T-helper 1 cell treated with Interleukin-12 subunit alpha and Interleukin-12 subunit beta and Interleukin-4 antibody, amounts not matched to agents 30 μg/mL and 1 μg/mL, for 36 hours (primary cell): ENCODE data around the gene RGS6.

Experiments
- H3K27ac Mint-ChIP-seq: one replicate; pipeline ENCODE4 v1.8.0; 2021; ENCODE audit warnings: mild to moderate bottlenecking, mixed read lengths
- H3K27me3 Mint-ChIP-seq: one replicate; pipeline ENCODE4 v1.8.0; 2021; ENCODE audit warnings: low read depth, mixed read lengths
- H3K36me3 Mint-ChIP-seq: one replicate; pipeline ENCODE4 v1.8.0; 2021; ENCODE audit warnings: low read depth, mixed read lengths
- H3K4me1 Mint-ChIP-seq: one replicate; pipeline ENCODE4 v1.8.0; 2021; ENCODE audit warnings: low read depth, mixed read lengths
- H3K4me3 Mint-ChIP-seq: one replicate; pipeline ENCODE4 v1.8.0; 2021; ENCODE audit warnings: mild to moderate bottlenecking, moderate library complexity, mixed read lengths
- H3K9me3 Mint-ChIP-seq: one replicate; pipeline ENCODE4 v1.8.0; 2021; ENCODE audit warnings: mixed read lengths

RGS6 gene

GRCh38 chr14:71964716-71965115 lies 32.5 kb downstream of the RGS6 start:
- no peaks in the 10 kb centered on the region for H3K36me3 Mint-ChIP-seq

GRCh38 chr14:71966528-71966927 lies 34.3 kb downstream of the RGS6 start:
- peaks cover 7% of the 10 kb centered on the region for H3K27me3 Mint-ChIP-seq

More at GRCh38 chr14:71964716-71965115, 32.5 kb downstream of the RGS6 start:
- Mint-ChIP-seq H3K4me1 (no peaks in the 10 kb centered on the region), H3K9me3 (peaks cover 5% of the 10 kb centered on the region), H3K4me3 (no peak overlapping the region), H3K27ac (no peak overlapping the region), H3K27me3 (peaks cover 7% of the 10 kb centered on the region)

GRCh38 chr14:71967704-71968103 lies 35.5 kb downstream of the RGS6 start:
- H3K4me1 Mint-ChIP-seq: no peaks in the 10 kb centered on the region
- no peak overlapping the region for H3K4me3 Mint-ChIP-seq
- H3K27me3 Mint-ChIP-seq: peaks cover 7% of the 10 kb centered on the region
- no peaks in the 10 kb centered on the region for H3K36me3 Mint-ChIP-seq
- H3K9me3 Mint-ChIP-seq: peaks cover 5% of the 10 kb centered on the region
- no peak overlapping the region for H3K27ac Mint-ChIP-seq

More at GRCh38 chr14:71966528-71966927, 34.3 kb downstream of the RGS6 start:
- Mint-ChIP-seq H3K27ac (no peak overlapping the region), H3K4me1 (no peaks in the 10 kb centered on the region), H3K9me3 (peaks cover 5% of the 10 kb centered on the region), H3K4me3 (no peak overlapping the region), H3K36me3 (no peaks in the 10 kb centered on the region)

DNA sequence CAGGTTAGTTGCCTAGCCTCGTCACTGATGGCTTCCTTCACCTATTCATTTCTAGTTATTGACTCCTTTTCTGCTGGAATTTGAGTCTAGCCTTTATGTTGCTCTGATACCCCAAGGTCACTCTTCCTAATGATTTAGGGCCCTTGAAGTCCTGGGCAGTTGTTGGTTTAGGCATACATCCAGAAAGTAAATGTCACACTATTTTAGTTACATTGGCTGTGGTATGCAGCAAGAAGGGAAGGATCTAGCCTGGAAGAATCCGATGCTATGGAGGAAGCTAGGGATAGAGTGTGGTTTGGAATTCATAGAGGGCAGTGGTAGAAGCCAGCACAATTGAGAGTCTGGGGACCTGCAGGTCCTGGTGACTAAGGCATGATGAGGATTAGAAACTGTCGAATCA lies 38.0 kb downstream of the RGS6 start:
- H3K36me3 Mint-ChIP-seq: no peaks in the 10 kb centered on the region
- H3K4me3 Mint-ChIP-seq: no peak overlapping the region
- no peak overlapping the region for H3K27ac Mint-ChIP-seq
- peaks cover 5% of the 10 kb centered on the region for H3K27me3 Mint-ChIP-seq
- H3K9me3 Mint-ChIP-seq: peaks cover 5% of the 10 kb centered on the region
- H3K4me1 Mint-ChIP-seq: no peaks in the 10 kb centered on the region

DNA sequence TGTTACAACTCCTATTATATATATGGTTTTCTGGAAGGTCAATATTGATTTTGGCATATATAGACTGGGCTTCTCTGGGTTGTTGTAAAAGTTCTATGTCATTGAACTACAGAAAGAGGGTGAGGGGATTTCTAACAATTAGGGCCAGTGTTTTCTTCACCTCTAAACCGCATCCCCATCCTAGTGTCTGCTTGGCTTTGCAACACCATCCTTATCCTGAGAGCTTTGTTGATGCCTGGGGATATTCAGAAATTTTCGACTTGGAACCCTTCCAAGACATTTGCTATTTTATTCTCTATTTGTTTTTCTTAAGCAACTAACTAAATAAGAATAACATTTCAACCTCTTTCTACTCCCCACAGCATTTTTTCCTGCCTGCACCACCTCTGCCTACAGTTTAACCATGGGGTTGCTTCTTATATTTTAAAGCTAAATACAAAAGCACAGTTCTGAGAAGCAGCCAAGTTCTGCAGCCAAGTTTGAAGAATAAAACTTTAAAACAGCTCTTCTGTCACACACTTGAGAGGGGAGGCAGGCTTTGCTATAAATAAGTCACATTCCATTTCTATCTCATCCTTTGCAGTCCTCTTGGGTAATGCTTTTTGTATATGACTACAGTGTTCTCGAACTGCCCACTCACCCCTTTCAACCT lies 53.4 kb downstream of the RGS6 start:
- Mint-ChIP-seq H3K27ac (no peak overlapping the region), H3K36me3 (no peaks in the 10 kb centered on the region), H3K27me3 (no peaks in the 10 kb centered on the region), H3K4me1 (no peaks in the 10 kb centered on the region), H3K4me3 (no peak overlapping the region), H3K9me3 (no peaks in the 10 kb centered on the region)

GRCh38 chr14:71988476-71988875 lies 56.2 kb downstream of the RGS6 start:
- no peaks in the 10 kb centered on the region for H3K9me3 Mint-ChIP-seq
- no peak overlapping the region for H3K27ac Mint-ChIP-seq
- H3K4me3 Mint-ChIP-seq: no peak overlapping the region
- H3K4me1 Mint-ChIP-seq: no peaks in the 10 kb centered on the region
- H3K36me3 Mint-ChIP-seq: no peaks in the 10 kb centered on the region
- no peaks in the 10 kb centered on the region for H3K27me3 Mint-ChIP-seq

GRCh38 chr14:71988939-71989338 lies 56.7 kb downstream of the RGS6 start:
- H3K4me1 Mint-ChIP-seq: no peaks in the 10 kb centered on the region
- H3K9me3 Mint-ChIP-seq: no peaks in the 10 kb centered on the region
- H3K27me3 Mint-ChIP-seq: no peaks in the 10 kb centered on the region
- no peak overlapping the region for H3K4me3 Mint-ChIP-seq
- H3K27ac Mint-ChIP-seq: no peak overlapping the region
- no peaks in the 10 kb centered on the region for H3K36me3 Mint-ChIP-seq

DNA sequence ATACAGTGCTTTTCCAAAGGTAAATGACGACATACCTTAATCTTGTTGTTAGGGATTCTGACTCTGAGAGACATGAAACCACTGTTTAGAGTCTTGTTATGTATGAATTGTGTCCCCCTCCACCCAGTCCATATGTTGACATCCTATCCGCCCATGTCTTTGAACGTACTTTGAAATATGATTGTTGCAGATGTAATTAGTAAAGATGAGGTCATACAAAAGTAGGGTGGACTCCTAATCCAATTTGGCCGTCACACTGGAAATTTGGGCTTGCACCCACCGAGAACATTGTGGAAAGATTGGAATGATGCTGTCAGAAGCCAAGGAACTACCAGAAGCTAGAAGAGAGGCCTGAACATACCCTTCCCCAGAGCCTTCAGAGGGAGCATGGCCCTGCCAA lies 62.2 kb downstream of the RGS6 start:
- Mint-ChIP-seq H3K36me3 (no peaks in the 10 kb centered on the region), H3K4me3 (no peak overlapping the region), H3K4me1 (no peaks in the 10 kb centered on the region), H3K9me3 (peaks cover 4% of the 10 kb centered on the region), H3K27me3 (no peaks in the 10 kb centered on the region), H3K27ac (no peak overlapping the region)

GRCh38 chr14:71995741-71996140 lies 63.5 kb downstream of the RGS6 start:
- Mint-ChIP-seq H3K4me3 (no peak overlapping the region), H3K27me3 (no peaks in the 10 kb centered on the region), H3K9me3 (peaks cover 13% of the 10 kb centered on the region), H3K36me3 (peaks cover 2% of the 10 kb centered on the region), H3K27ac (no peak overlapping the region), H3K4me1 (no peaks in the 10 kb centered on the region)

DNA sequence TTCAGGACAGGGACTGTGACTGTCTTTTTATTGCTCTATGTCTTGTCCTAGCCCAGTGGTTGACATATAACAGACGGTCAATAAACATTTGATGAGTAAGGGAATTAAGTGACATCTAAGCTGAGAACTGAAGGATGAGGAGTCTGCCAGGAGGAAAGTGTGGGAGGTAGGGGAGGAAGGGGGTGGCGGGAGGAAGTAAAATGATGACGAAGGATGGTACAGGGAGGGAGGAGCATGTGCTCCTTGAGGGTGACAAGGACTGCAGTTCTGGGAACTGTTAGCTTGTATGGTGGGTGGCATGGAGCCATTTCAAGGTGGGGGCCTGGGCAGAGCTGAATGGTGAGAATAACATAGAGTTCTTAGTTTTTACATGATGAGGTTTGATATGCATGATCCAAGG lies 64.4 kb downstream of the RGS6 start:
- Mint-ChIP-seq H3K27me3 (no peaks in the 10 kb centered on the region), H3K4me1 (no peaks in the 10 kb centered on the region), H3K36me3 (peaks cover 2% of the 10 kb centered on the region), H3K4me3 (no peak overlapping the region), H3K9me3 (peaks cover 13% of the 10 kb centered on the region), H3K27ac (no peak overlapping the region)

- Mint-ChIP-seq H3K27ac (no peak overlapping the region), H3K9me3 (peaks cover 13% of the 10 kb centered on the region), H3K36me3 (peaks cover 2% of the 10 kb centered on the region), H3K4me3 (no peak overlapping the region), H3K27me3 (no peaks in the 10 kb centered on the region), H3K4me1 (no peaks in the 10 kb centered on the region)
These were observed 68.7 kb downstream of the RGS6 start for GRCh38 chr14:72000907-72001306.

- Mint-ChIP-seq H3K27me3 (no peaks in the 10 kb centered on the region), H3K36me3 (peaks cover 2% of the 10 kb centered on the region), H3K27ac (no peak overlapping the region), H3K4me3 (no peak overlapping the region), H3K4me1 (no peaks in the 10 kb centered on the region), H3K9me3 (peaks cover 13% of the 10 kb centered on the region)
These were observed 70.5 kb downstream of the RGS6 start for GRCh38 chr14:72002731-72003130.

GRCh38 chr14:72008666-72009065 lies 76.4 kb downstream of the RGS6 start:
- H3K36me3 Mint-ChIP-seq: no peaks in the 10 kb centered on the region
- H3K4me3 Mint-ChIP-seq: no peak overlapping the region
- no peaks in the 10 kb centered on the region for H3K4me1 Mint-ChIP-seq
- H3K27ac Mint-ChIP-seq: no peak overlapping the region
- H3K9me3 Mint-ChIP-seq: no peaks in the 10 kb centered on the region
- H3K27me3 Mint-ChIP-seq: no peaks in the 10 kb centered on the region

DNA sequence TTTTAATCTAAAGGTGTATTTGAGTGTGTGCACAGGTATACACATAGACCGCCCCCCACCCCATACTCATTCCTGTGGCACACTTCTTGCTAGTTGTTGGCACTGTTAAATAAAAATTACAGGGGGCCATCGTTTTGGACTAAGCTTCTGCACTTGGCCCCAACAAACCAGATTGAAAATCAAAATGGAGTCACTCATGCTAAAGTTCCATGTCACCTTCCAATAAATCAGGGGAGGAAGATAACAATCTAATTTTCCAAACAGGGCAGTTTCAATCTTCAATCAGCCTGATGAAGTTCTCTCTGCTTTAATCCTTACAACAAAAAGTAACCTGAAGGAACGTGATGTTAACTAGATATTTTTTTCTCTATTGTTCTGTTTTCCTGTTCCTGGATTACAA lies 78.2 kb downstream of the RGS6 start:
- Mint-ChIP-seq H3K4me3 (no peak overlapping the region), H3K27ac (no peak overlapping the region), H3K27me3 (no peaks in the 10 kb centered on the region), H3K4me1 (no peaks in the 10 kb centered on the region), H3K36me3 (no peaks in the 10 kb centered on the region), H3K9me3 (no peaks in the 10 kb centered on the region)

GRCh38 chr14:72013721-72014345 lies 81.6 kb downstream of the RGS6 start:
- H3K9me3 Mint-ChIP-seq: no peaks in the 10 kb centered on the region
- H3K27me3 Mint-ChIP-seq: peaks cover 6% of the 10 kb centered on the region
- no peak overlapping the region for H3K4me3 Mint-ChIP-seq
- H3K4me1 Mint-ChIP-seq: no peaks in the 10 kb centered on the region
- no peaks in the 10 kb centered on the region for H3K36me3 Mint-ChIP-seq
- H3K27ac Mint-ChIP-seq: no peak overlapping the region
